Lower lobe of right lung (tissue), 2 donors: Measurements from ENCODE around the gene WDR93. TPM values are rescaled to one million over a fixed set of nuclear protein-coding genes. Genes with fewer than 3 reads are reported as not detected.

ENCODE experiments used
- ATAC-seq, 2 donors: fragments of 200-7000 bp; cut with Tn5 transposase; one replicate each; pipeline ENCODE4 v1.9.1; 2020 to 2022; ENCODE audit warnings: mild to moderate bottlenecking in 2 of 2, moderate library complexity in 2 of 2
- DNase-seq: peaks from one replicate; pipeline ENCODE4 v3.0.0-alpha.2; 2020
- H3K27ac ChIP-seq: fragments of 200-600 bp; one replicate; pipeline ENCODE4 v1.8.0; 2022
- H3K27me3 ChIP-seq: fragments of 200-600 bp; one replicate; pipeline ENCODE4 v1.8.0; 2022; ENCODE audit warnings: low read depth
- H3K36me3 ChIP-seq: fragments of 200-600 bp; one replicate; pipeline ENCODE4 v1.8.0; 2022; ENCODE audit warnings: mild to moderate bottlenecking
- H3K4me1 ChIP-seq: fragments of 200-600 bp; one replicate; pipeline ENCODE4 v1.8.0; 2022
- H3K4me3 ChIP-seq: fragments of 200-600 bp; one replicate; pipeline ENCODE4 v1.8.0; 2022; ENCODE audit warnings: mild to moderate bottlenecking
- H3K9me3 ChIP-seq: fragments of 200-600 bp; one replicate; pipeline ENCODE4 v1.8.0; 2022
- CTCF ChIP-seq: fragments of 200-600 bp; IDR thresholded peaks from one replicate; pipeline ENCODE4 v1.8.0; 2022; ENCODE audit warnings: antibody characterized with exemption, mild to moderate bottlenecking
- intact Hi-C: fragments of 100-400 bp; cut with DNase I; formaldehyde crosslinking; loops from one replicate; pipeline ENCODE4 v1.11.0; 2022
- total RNA-seq: library from RNA; stranded (reverse); fragmentation: NEBNext Ultra II Directional; extraction: Animal tissue kit (Norgen Biotek cat#: 25700); gene quantifications from one replicate; pipeline ENCODE4 v1.2.1, GENCODE V29; 2021
- donor health status: DM: no; HTN: yes; CAD: no; lungs with severe emphysema.

The WDR93 gene
- total RNA-seq, 1 donor from 2014 or later: 1.2 TPM

DNA sequence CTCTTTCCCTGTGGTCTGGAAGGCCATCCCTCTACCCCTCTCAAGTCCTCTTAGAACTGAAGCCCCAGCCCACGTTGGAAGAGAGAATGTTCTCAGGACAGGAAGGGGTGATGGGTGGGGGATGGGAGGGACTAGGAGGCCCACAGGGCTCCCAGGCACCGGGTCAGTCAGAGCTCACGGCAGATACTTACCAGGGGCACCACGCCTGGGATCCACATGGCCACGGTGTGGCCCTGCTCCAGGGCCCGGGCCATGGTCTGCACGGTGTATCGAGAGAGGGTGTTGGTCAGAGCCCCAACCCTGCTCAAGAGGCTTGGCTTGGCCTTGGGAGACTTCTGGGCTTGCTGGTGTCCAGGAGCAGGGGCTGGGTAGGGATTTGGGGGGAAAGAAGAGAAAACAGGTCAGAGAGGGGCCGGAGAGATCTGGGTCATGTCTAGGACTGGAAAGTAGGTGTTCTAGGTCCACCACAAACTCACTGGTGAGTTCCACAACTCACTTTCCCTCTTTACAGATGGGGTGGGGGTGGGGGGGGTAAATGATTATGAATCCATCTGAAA, 21.2 kb upstream of the WDR93 start:
- Histone ChIP-seq H3K9me3 (no peaks in the 10 kb centered on the region), H3K36me3 (no peaks in the 10 kb centered on the region), H3K4me1 (peaks cover 11% of the 10 kb centered on the region), H3K27me3 (no peaks in the 10 kb centered on the region), H3K4me3 (no peak overlapping the region), H3K27ac (no peak overlapping the region)
- no peak for ATAC-seq
- intact Hi-C loops: no loop called here
- no peak for TF ChIP-seq CTCF
- no peak for DNase-seq

DNA sequence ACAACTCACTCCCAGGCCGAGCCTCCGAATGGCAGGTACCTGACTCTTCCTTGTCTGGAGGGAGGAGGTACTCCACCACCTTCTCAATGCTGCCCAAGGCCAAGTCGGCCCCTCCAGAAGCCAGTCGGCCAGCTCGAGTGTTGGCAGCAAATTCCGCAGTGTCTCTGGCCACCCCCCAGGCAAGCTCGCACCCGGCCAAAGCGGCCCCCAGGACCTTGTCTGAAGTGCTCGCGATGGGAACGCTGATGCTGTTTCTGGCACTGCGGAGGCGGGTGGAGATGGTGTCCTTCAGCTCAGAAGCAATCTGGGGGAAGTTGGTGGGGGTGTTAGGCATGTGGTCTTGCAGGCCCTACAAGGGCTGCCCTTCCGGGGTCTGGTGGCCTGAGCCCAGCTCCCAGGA, 20.7 kb upstream of the WDR93 start:
- intact Hi-C loops: no loop called here
- no peaks in the 10 kb centered on the region for H3K9me3 ChIP-seq
- no peaks in the 10 kb centered on the region for H3K36me3 ChIP-seq
- ATAC-seq (no peak), DNase-seq (no peak)
- no peaks in the 10 kb centered on the region for H3K27me3 ChIP-seq
- peaks cover 5% of the 10 kb centered on the region for H3K4me1 ChIP-seq
- H3K4me3 ChIP-seq: no peak overlapping the region
- TF ChIP-seq CTCF: no peak
- H3K27ac ChIP-seq: no peak overlapping the region

GRCh38 chr15:89670971-89671560, 19.5 kb upstream of the WDR93 start:
- no peaks in the 10 kb centered on the region for H3K27me3 ChIP-seq
- no peak for ATAC-seq
- TF ChIP-seq CTCF: no peak
- no peak overlapping the region for H3K4me3 ChIP-seq
- H3K36me3 ChIP-seq: no peaks in the 10 kb centered on the region
- H3K9me3 ChIP-seq: no peaks in the 10 kb centered on the region
- no peak for DNase-seq
- H3K4me1 ChIP-seq: no peaks in the 10 kb centered on the region
- no peak overlapping the region for H3K27ac ChIP-seq
- intact Hi-C loops: no loop called here

GRCh38 chr15:89671687-89672086, 18.9 kb upstream of the WDR93 start:
- no peaks in the 10 kb centered on the region for H3K36me3 ChIP-seq
- DNase-seq: no peak
- no peak overlapping the region for H3K4me3 ChIP-seq
- no peaks in the 10 kb centered on the region for H3K4me1 ChIP-seq
- H3K27ac ChIP-seq: no peak overlapping the region
- intact Hi-C loops: no loop called here
- no peaks in the 10 kb centered on the region for H3K9me3 ChIP-seq
- ATAC-seq: no peak
- TF ChIP-seq CTCF: no peak
- no peaks in the 10 kb centered on the region for H3K27me3 ChIP-seq

GRCh38 chr15:89672221-89673164, 18.1 kb upstream of the WDR93 start:
- Histone ChIP-seq H3K9me3 (no peaks in the 10 kb centered on the region), H3K4me1 (no peaks in the 10 kb centered on the region), H3K27ac (no peak overlapping the region), H3K27me3 (no peaks in the 10 kb centered on the region), H3K36me3 (no peaks in the 10 kb centered on the region), H3K4me3 (no peak overlapping the region)
- ATAC-seq (no peak), DNase-seq (no peak)
- intact Hi-C loops: no loop called here
- no peak for TF ChIP-seq CTCF
